Large intestine (tissue), 3 donors: ENCODE results near the gene TRIM27. TPM values are rescaled to one million over a fixed set of nuclear protein-coding genes. Genes with fewer than 3 reads are reported as not detected.
"Not testable (repeated sequence)": the region's sequence is repeated elsewhere in the genome, so short reads cannot be mapped to it uniquely, and the experiment has no call there.

Source experiments
- DNase-seq, 2 donors: peaks; one replicate each; pipeline versions ENCODE4 v3.0.0 to v3.0.0-alpha.2; 2013
- H3K27ac ChIP-seq: one replicate; pipeline ENCODE4 v1.5.1; 2013; ENCODE audit warnings: low read length
- H3K27me3 ChIP-seq: 2 replicates; pipeline ENCODE4 v1.6.1; 2013; ENCODE audit warnings: low read length; ENCODE audit not compliant: control insufficient read depth, insufficient read depth
- H3K36me3 ChIP-seq: 2 replicates; pipeline ENCODE4 v1.6.1; 2013; ENCODE audit warnings: low read length; ENCODE audit not compliant: control insufficient read depth, insufficient read depth
- H3K4me1 ChIP-seq: one replicate; pipeline ENCODE4 v1.6.1; 2013; ENCODE audit warnings: low read length; ENCODE audit not compliant: control insufficient read depth, insufficient read depth
- H3K4me3 ChIP-seq: one replicate; pipeline ENCODE4 v1.5.1; 2013; ENCODE audit warnings: low read length
- H3K9me3 ChIP-seq: one replicate; pipeline ENCODE4 v1.6.1; 2013; ENCODE audit warnings: mild to moderate bottlenecking, low read depth, low read length, moderate library complexity; ENCODE audit not compliant: control insufficient read depth
- WGBS: methylation state at CpG from one replicate; pipeline ENCODE4 v1.1.5; 2013; ENCODE audit warnings: low lambda C conversion rate; ENCODE audit not compliant: insufficient coverage; 5-methylcytosine and 5-hydroxymethylcytosine counted together
- polyA plus RNA-seq: library from polyadenylated mRNA; unstranded; fragments of 120-200 nt; gene quantifications from one replicate; pipeline ENCODE4 v1.2.1, GENCODE V29; 2013

The TRIM27 gene
- polyA plus RNA-seq, 1 donor, result 72.9 TPM

- Histone ChIP-seq H3K4me3 (no peak overlapping the region), H3K36me3 (no peaks in the 10 kb centered on the region), H3K4me1 (peaks cover 5% of the 10 kb centered on the region), H3K9me3 (peaks cover 5% of the 10 kb centered on the region), H3K27me3 (peaks cover 14% of the 10 kb centered on the region), H3K27ac (peak overlapping the region; percentile 92)
- 100% methylated on average over 1 of the region's 25 CpGs for WGBS
- DNase-seq, result peak; percentile 21 to 54
These were observed 58.2 kb downstream of the TRIM27 start for GRCh38 chr6:28865401-28866204.

- Histone ChIP-seq H3K4me1 (peaks cover 5% of the 10 kb centered on the region), H3K27me3 (peaks cover 14% of the 10 kb centered on the region), H3K36me3 (no peaks in the 10 kb centered on the region), H3K9me3 (peaks cover 5% of the 10 kb centered on the region), H3K27ac (peak overlapping the region; percentile 80), H3K4me3 (peak overlapping the region; percentile 88)
- peak in 1 of 2 donors; percentile 47 for DNase-seq
- WGBS, result 66% methylated on average over 4 of the region's 25 CpGs
These were observed 59.4 kb downstream of the TRIM27 start for GRCh38 chr6:28864326-28864923.

- Histone ChIP-seq H3K27me3 (peaks cover 17% of the 10 kb centered on the region), H3K4me1 (peaks cover 5% of the 10 kb centered on the region), H3K9me3 (peaks cover 5% of the 10 kb centered on the region), H3K36me3 (no peaks in the 10 kb centered on the region), H3K27ac (peak overlapping the region; percentile 80), H3K4me3 (peak overlapping the region; percentile 88)
- peak; percentile 71 to 80 for DNase-seq
- WGBS, result 0% methylated on average over 2 of the region's 47 CpGs
These were observed 60.0 kb downstream of the TRIM27 start for GRCh38 chr6:28863604-28864325.

GRCh38 chr6:28862077-28862476 lies 61.7 kb downstream of the TRIM27 start:
- Histone ChIP-seq H3K4me3 (no peak overlapping the region), H3K4me1 (peaks cover 5% of the 10 kb centered on the region), H3K27ac (no peak overlapping the region), H3K36me3 (no peaks in the 10 kb centered on the region), H3K27me3 (peaks cover 18% of the 10 kb centered on the region), H3K9me3 (peaks cover 5% of the 10 kb centered on the region)
- WGBS, result 95% methylated on average over 3 of the region's 10 CpGs
- no peak for DNase-seq

GRCh38 chr6:28861339-28861738 lies 62.4 kb downstream of the TRIM27 start:
- H3K27me3 ChIP-seq, result peaks cover 24% of the 10 kb centered on the region
- no peak overlapping the region for H3K27ac ChIP-seq
- no peaks in the 10 kb centered on the region for H3K36me3 ChIP-seq
- no CpG with 5 or more reads among the region's 22 CpGs for WGBS
- H3K4me1 ChIP-seq, result peaks cover 5% of the 10 kb centered on the region
- H3K4me3 ChIP-seq, result no peak overlapping the region
- peaks cover 5% of the 10 kb centered on the region for H3K9me3 ChIP-seq
- DNase-seq, result no peak

- Histone ChIP-seq H3K4me3 (no peak overlapping the region), H3K36me3 (no peaks in the 10 kb centered on the region), H3K9me3 (peaks cover 3% of the 10 kb centered on the region), H3K27me3 (peaks cover 24% of the 10 kb centered on the region), H3K27ac (no peak overlapping the region), H3K4me1 (peaks cover 5% of the 10 kb centered on the region)
- no CpG with 5 or more reads among the region's 6 CpGs for WGBS
- DNase-seq, result no peak
These were observed 63.2 kb downstream of the TRIM27 start for GRCh38 chr6:28860581-28860980.

- WGBS, result 100% methylated on average over 1 of the region's 3 CpGs
These were observed 64.8 kb downstream of the TRIM27 start for GRCh38 chr6:28858963-28859362.

GRCh38 chr6:28856620-28857005 lies 67.2 kb downstream of the TRIM27 start:
- Histone ChIP-seq H3K36me3 (no peaks in the 10 kb centered on the region), H3K27me3 (peaks cover 17% of the 10 kb centered on the region), H3K4me1 (no peaks in the 10 kb centered on the region), H3K4me3 (no peak overlapping the region), H3K27ac (no peak overlapping the region), H3K9me3 (peaks cover 3% of the 10 kb centered on the region)
- DNase-seq, result no peak
- no CpG with 5 or more reads among the region's 1 CpG for WGBS

More at GRCh38 chr6:28858963-28859362, 64.8 kb downstream of the TRIM27 start:
- Histone ChIP-seq H3K36me3 (no peaks in the 10 kb centered on the region), H3K4me3 (no peak overlapping the region), H3K9me3 (peaks cover 3% of the 10 kb centered on the region), H3K4me1 (no peaks in the 10 kb centered on the region), H3K27me3 (peaks cover 24% of the 10 kb centered on the region), H3K27ac (no peak overlapping the region)
- DNase-seq, result no peak

- H3K9me3 ChIP-seq, H3K27ac ChIP-seq, H3K27me3 ChIP-seq, DNase-seq, H3K4me3 ChIP-seq, H3K36me3 ChIP-seq, H3K4me1 ChIP-seq: not testable (repeated sequence)
- no CpG with 5 or more reads among the region's 2 CpGs for WGBS
These were observed 69.4 kb downstream of the TRIM27 start for GRCh38 chr6:28854405-28854804.
